MM.1S (cell line): ENCODE measurements around the gene TAF11L4.
"Not testable (repeated sequence)": the region's sequence is repeated elsewhere in the genome, so short reads cannot be mapped to it uniquely, and the experiment has no call there.

Source experiments
- CTCF ChIP-seq: fragments of 300-600 bp; sonication (generic); IDR thresholded peaks from 2 replicates; pipeline ENCODE4 v1.5.1; 2016; ENCODE audit warnings: antibody characterized with exemption, low read length, mixed read lengths
- EZH2 ChIP-seq: fragments of 300-600 bp; sonication (generic); optimal IDR thresholded peaks from 2 replicates; pipeline ENCODE3; 2017; ENCODE audit warnings: low read depth, mild to moderate bottlenecking, antibody characterized with exemption, low read length, mixed read lengths
- EZH2phosphoT487 ChIP-seq: fragments of 300-600 bp; sonication (generic); IDR thresholded peaks from 2 replicates; pipeline ENCODE4 v1.6.1; 2018; ENCODE audit warnings: antibody characterized with exemption, low read length

- not testable (repeated sequence) for TF ChIP-seq CTCF, EZH2phosphoT487, EZH2
Measured at GRCh38 chr5:17475064-17475463, 46.5 kb upstream of the TAF11L4 start.
